T-helper 22 cell (primary cell): ENCODE measurements around the gene UBR1.
"Not testable (repeated sequence)": the region's sequence is repeated elsewhere in the genome, so short reads cannot be mapped to it uniquely, and the experiment has no call there.

Experiments used
- DNase-seq: peaks from one replicate; pipeline ENCODE4 v3.0.0-alpha.2; 2020; ENCODE audit warnings: low read depth

UBR1 gene

DNA sequence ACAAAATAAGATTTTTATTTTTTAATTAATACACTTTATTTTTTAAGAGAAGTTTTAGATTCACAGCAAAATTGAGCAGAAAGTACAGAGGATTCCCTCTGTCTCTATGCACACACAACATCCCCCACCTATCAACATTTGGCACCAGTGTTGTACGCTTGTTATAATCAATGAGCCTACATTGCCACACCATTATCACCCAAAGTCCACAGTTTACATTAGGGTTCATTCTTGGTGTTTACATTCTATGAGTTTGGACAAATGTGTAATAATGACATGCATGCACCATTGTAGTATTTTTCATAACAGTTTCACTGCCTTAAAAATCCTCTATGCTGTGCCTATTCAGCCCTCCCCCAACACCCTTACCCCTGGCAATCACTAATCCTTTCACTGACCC is 134.0 kb downstream of the UBR1 start:
- no peak for DNase-seq

GRCh38 chr15:42964476-42964875 is 141.4 kb downstream of the UBR1 start:
- no peak for DNase-seq

DNA sequence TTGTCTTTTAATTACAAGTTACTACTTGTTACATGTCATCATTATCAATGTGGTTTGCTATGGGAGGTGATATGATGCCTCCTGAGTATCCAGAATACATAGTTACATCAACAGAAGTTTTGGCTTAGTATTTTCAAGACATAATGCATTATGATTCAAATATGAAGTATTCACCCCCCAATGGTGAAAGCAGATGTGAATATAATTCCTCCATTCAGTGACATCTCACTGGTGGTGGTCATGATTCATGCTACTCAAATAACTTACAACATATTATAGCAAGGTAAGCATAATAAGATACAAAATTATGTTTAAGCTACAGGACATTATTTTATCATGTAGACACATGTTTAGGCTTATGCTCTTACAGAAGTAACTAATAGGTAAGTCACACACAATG is 150.3 kb downstream of the UBR1 start:
- DNase-seq: no peak

DNA sequence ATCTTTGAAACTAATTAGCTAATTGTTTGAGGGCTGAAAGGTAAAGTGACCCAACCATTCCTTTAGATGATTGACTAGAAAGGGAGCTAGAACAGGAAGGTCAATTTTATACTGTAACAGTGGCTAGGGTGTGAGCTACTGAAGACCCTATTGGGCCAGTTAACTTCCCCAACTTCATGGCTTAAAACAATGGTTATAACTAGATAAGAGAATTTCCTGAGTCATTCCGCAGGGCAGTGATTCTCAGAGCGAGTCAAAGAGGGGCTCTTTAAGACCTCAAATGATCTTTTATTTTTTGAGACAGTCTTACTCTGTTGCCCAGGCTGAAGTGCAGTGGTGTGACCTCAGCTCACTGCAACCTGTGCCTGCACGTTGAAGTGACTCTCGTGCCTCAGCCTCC is 151.5 kb downstream of the UBR1 start:
- DNase-seq: no peak

DNA sequence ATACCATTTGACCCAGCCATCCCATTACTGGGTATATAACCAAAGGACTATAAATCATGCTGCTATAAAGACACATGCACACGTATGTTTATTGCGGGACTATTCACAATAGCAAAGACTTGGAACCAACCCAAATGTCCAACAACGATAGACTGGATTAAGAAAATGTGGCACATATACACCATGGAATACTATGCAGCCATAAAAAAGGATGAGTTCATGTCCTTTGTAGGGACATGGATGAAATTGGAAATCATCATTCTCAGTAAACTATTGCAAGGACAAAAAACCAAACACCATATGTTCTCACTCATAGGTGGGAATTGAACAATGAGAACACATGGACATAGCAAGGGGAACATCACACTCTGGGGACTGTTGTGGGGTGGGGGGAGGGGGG is 156.9 kb downstream of the UBR1 start:
- not testable (repeated sequence) for DNase-seq

DNA sequence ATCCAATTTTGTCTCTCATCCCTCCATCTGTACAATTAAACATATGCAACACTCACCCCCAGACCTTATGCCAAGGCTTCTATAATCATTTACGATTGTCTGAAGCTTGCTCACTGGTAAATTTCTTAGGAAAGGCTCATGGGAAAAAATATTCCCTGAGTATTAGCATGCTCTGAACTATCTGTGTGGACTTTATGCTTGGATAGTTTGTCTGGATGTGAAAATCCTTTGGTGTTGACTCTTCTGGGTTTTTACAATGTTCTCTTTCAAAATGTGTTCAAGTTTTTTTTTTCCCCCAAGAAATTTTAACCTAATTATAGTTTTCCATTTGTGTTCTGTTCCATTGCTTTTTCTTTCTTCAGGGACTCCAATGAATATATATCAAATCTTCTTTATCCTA is 165.3 kb downstream of the UBR1 start:
- DNase-seq: no peak

GRCh38 chr15:42939841-42940240 is 166.0 kb downstream of the UBR1 start:
- no peak for DNase-seq

DNA sequence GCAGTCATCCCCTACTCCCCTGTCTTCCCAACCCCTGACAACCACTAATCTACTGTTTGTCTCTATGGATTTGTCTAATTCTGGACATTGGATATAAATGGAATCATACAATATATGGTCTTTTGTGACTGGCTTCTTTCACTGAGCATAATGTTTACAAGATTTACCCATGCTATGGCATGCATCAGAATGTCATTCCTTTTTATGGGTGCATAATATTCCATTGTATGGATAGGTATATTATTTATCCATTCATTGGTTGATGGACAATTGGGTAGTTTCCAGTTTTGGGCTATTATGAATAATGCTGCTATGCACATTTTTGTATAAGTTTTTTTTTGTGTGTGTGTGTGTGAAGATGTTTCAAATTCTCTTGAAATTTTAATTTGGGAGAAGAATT is 168.7 kb downstream of the UBR1 start:
- no peak for DNase-seq

- no peak for DNase-seq
These were observed 171.8 kb downstream of the UBR1 start for GRCh38 chr15:42933886-42934667.

DNA sequence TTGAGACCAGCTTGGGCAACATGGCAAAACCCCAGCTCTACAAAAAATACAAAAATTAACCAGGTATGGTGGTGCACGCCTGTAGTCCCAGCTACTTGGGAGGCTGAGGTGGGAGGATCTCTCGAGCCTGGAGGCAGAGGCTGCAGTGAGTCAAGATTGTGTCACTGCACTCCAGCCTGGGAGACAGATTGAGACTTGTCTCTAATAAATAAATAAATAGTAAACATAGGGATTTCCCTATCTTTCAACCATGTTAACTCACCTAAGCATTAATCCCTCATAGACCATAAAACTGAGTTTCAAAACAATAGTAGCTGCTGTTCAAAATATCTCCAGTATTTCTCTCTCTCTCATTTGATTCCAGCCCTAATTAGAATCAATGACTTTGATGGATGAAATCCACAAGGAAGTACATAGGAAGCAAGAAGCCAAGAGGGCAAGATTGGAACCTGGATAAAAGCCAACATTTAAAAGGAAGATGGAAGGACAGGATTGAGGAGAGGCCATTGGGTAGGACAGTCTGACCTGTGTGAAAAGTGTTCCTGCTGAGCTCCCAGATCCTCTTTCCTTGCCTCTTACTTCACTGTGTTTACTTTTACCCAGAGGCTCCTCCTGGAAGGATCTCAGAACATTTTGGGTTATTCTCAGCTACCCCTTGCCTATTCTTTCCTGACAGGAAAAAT is 172.9 kb downstream of the UBR1 start:
- no peak for DNase-seq

DNA sequence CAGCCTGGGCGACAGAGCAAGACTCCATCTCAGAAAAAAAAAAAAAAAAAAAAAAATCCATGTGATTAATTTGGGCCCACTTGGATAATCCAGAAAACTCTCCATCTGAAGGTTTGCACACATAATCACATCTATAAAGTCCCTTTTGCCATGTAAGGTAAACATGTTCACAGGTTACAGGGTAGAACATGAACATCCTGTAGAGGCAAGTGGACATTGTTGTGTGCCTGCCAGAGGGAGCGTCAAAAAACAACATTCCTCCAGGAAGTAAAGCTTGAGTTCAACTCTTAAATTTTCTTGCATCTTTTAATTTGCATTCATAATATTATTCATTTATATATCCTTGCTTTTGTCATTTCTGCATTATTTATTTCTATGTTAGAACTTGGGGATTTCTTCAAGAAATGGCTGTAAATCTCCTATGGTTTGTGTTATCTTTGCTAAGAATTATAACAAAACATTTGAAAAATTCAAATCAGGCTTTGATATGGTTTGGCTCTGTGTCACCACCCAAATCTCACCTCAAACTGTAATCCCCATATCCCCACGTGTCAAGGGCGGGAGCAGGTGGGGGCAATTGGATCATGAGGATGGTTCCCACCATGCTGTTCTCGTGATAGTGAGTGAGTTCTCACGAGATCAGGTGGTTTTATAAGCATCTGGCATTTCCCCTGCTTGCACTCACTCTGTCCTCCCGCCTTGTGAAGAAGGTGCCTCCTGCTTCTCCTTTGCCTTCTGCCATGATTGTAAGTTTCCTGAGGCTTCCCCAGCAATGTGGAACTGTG is 173.9 kb downstream of the UBR1 start:
- no peak for DNase-seq

GRCh38 chr15:42929306-42929848 is 176.5 kb downstream of the UBR1 start:
- DNase-seq: no peak

DNA sequence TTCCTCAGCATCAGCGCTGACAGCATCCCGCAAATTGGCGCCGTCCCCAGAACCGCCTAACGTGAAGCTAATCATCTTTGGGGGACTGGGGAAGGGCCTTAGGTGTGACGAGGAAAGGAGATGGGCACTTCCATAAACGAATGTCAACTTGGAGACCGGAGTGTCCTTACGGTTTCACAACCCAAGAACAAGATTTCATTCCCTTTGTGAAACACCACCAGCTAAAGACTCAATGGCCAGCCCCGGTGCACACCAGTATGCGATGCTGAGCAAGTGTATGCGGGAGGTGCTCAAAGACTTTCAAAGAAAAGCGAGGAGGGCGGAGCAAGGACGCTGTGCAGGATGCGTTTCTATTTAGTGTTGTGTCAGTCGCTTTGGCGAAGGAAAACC is 184.5 kb downstream of the UBR1 start:
- peak; percentile 1 for DNase-seq

DNA sequence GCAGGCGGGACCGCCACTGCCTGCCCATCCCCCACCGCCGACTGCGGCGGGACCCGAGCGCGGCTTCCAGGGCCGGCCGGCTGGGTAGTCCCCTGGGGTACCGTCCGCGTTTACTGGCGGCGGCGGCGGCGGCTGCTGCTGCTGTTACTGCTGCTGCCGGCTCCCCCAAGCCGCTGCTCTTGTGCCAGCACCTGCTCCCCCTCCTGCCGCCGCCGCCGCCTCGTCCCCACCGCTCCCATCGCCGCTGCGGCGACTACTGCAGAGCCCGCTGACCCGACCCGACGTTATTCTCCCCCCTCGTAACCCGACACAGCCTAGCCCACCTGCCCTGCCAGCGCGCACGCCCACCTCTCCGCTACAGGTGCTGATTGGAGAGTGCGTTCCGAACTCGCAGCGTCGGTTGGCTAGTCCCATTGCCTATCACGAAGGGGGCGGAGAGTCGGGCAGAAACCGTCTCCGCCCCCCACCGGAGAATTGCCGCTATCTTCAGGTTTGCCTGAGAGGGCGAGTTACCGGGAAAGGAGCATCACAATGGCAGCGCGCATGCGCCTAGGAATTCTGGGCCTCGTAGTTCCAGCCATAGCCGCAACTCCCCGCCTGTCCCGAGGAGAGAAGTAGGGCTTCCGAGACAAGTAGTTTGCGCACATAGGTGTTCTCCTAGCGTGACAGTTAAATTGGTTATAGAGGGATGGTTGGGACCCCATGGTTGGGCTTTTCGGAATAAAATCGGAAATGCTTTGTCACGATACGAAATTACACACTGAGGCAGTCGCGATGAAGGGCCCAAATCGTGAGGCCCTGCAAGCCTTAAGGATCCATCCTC is 185.1 kb downstream of the UBR1 start, which contains the start of gene TTBK2:
Gene TTBK2, minus strand, starts transcription at position 260 of the 823 bp plus-strand sequence. CDS start 42,161 bp downstream, outside the sequence.
- DNase-seq: peak; percentile 96

DNA sequence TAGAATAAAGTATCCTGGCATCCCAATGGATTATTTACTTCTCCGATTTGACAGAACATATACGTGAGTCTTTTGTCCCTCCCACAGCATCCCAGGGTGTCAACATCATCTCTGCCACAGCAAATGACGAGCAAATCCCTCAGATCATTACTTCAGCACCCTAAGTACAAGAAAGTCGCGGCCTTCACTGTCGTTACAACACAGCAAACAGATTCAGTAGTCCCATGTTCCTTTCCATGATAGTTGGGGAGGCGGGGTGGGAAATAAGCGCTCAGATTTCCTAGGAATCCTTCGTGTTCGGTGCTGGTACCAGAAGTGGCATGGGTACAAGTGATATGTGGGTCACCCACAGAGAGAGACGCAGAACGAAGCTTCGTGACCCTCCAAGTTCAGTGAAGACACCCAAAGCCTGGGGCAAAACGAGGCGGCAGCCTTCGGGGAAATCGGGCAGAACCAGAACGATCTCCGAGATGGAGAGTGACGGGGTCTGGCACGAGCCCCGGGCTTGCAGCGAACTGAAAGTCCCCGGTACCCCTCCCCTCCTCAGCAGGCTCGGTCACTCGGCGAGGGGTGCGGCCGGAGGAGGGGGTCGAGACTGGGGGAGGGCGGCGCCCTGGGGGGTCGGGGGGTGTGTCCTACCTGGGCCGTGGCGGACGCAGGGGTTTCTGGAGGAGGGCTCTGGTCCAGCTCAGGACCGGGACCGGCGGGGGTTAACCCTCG is 185.9 kb downstream of the UBR1 start:
- DNase-seq: peak; percentile 30

DNA sequence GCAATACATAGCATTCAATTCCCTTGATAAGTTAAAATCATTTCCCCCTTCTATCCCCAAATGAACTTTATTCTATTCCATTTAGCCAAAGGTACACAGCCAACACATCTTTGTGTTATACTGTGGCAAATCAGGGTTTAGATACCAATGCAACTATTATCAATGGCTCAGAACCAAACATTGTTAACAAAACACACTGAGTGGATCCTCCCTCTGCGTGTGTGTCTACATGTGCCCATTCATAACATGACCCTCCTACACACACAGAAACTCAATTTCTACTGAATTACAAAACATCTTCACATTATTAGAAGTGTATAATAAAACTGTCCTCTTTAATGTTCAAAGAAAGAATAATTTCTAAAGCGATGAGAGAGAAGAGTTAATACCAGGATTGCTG is 186.5 kb downstream of the UBR1 start:
- no peak for DNase-seq

- DNase-seq: no peak
These were observed 187.8 kb downstream of the UBR1 start for GRCh38 chr15:42918047-42918446.

DNA sequence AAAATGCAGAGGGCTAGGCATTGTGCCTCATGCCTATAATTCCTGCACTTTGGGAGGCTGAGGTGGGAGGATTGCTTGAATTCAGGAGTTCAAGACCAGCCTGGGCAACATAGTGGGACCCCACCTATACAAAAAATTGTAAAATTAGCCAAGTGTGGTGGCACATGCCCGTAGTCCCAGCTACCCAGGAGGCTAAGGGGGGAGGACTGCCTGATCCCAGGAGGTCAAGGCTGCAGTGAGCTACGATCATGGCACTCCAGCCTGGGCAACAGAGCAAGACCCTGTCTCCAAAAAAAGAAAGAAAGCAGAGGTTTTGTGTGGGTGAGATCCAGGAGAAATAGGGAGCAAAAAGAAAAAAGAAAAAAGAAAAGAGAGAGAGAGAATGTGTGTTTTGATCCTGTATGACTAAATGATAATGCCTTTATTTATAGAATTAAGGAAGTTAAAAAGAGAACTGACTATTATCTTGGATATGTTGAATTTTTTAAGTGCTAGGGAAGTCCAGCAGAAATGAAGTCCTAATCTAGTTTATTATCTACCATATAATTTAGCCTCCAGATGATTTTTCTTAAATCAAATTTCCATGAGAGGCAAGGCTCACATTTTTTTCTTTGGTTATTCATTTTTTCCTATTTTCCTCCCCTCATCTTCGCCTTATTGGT is 190.1 kb downstream of the UBR1 start:
- no peak for DNase-seq

GRCh38 chr15:42914728-42915497 is 190.9 kb downstream of the UBR1 start:
- no peak for DNase-seq
